ENCODE measurements around the gene E2F6. TPM values are rescaled to one million over a fixed set of nuclear protein-coding genes. Genes with fewer than 3 reads are reported as not detected.

E2F6 gene
- total RNA-seq, 1 donor from 2014 or later, result 22.1 TPM

DNA sequence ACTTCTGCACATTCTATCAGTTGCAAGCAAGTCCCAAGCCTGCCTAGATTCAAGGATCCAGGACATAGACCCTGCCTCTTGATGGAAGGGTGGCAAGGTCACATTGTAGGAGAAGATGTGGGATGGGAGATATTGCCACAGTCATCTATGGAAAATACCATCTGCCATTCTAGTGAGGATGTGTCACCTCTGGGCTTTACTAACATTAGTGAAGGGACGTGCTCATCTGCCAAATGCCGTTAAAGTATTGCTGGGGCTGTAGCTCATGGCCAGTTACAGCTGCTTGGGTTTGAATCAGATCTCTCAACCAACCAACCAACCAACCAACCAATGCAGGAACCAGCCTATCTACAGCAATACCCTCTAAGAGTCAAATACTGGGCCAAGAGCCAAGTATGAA lies 49.0 kb downstream of the E2F6 start:
- H3K9ac ChIP-seq (ENCODE audit: low read length), result no peak overlapping the region
- no peaks in the 10 kb centered on the region for H3K36me3 ChIP-seq (ENCODE audit: insufficient read depth, low read length)
- DNase-seq (ENCODE audit: low read depth) (no peak), FAIRE-seq (no peak)
- H3K4me1 ChIP-seq (ENCODE audit: insufficient read depth, low read length), result no peaks in the 10 kb centered on the region
- Mint-ChIP-seq H3K27ac (ENCODE audit: unreplicated experiment) (no peak overlapping the region), H3K4me3 (ENCODE audit: unreplicated experiment) (no peak overlapping the region), H3K9me3 (ENCODE audit: unreplicated experiment) (no peaks in the 10 kb centered on the region), H3K36me3 (ENCODE audit: low read depth, unreplicated experiment) (peaks cover 1% of the 10 kb centered on the region), H3K4me1 (ENCODE audit: low read depth, unreplicated experiment) (no peaks in the 10 kb centered on the region), H3K27me3 (ENCODE audit: low read depth, unreplicated experiment) (peaks cover 1% of the 10 kb centered on the region)
- no peak overlapping the region for H3K4me3 ChIP-seq (ENCODE audit: insufficient read depth, low read depth, low read length)
- no peaks in the 10 kb centered on the region for H3K27me3 ChIP-seq (ENCODE audit: insufficient read depth, low read length)
- no peak overlapping the region for H2AFZ ChIP-seq (ENCODE audit: low read depth, low read length)
- H3K9me3 ChIP-seq (ENCODE audit: insufficient read depth, low read depth, low read length), result peaks cover 8% of the 10 kb centered on the region
- H3K4me2 ChIP-seq (ENCODE audit: low read length), result no peak overlapping the region
- no peak overlapping the region for H3K27ac ChIP-seq (ENCODE audit: low read depth, low read length)
- TF ChIP-seq, protein P1, sequence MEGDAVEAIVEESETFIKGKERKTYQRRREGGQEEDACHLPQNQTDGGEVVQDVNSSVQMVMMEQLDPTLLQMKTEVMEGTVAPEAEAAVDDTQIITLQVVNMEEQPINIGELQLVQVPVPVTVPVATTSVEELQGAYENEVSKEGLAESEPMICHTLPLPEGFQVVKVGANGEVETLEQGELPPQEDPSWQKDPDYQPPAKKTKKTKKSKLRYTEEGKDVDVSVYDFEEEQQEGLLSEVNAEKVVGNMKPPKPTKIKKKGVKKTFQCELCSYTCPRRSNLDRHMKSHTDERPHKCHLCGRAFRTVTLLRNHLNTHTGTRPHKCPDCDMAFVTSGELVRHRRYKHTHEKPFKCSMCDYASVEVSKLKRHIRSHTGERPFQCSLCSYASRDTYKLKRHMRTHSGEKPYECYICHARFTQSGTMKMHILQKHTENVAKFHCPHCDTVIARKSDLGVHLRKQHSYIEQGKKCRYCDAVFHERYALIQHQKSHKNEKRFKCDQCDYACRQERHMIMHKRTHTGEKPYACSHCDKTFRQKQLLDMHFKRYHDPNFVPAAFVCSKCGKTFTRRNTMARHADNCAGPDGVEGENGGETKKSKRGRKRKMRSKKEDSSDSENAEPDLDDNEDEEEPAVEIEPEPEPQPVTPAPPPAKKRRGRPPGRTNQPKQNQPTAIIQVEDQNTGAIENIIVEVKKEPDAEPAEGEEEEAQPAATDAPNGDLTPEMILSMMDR (IDR thresholded peaks at IDR 0.05; ENCODE audit: insufficient read depth, low read depth, low read length), result no peak
- no peak for TF ChIP-seq EZH2 (IDR thresholded peaks at IDR 0.05; ENCODE audit: insufficient read depth, low read length)
- no peaks in the 10 kb centered on the region for H3K79me2 ChIP-seq (ENCODE audit: insufficient read depth, low read length)
- H4K20me1 ChIP-seq (ENCODE audit: insufficient read depth, low read length), result no peaks in the 10 kb centered on the region

DNA sequence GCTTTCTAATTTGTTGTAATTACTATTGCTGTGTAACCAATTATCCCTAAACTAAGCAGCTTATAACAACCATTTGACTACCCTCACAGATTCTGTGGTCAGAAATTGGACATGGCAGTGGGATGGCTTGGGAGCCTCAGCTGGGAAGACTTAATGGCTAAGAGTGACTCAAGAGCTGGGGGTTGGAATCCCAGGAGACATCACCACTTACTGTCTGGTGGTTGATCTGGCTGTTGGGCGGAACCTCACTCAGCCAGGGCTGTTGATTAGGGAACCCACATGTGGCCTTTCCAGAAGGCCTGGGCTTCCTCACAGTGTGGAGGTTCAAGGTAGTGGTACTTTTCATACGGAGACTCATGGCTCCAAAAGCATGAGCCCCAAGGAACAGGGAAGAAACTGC lies 49.8 kb downstream of the E2F6 start:
- Histone ChIP-seq H3K36me3 (ENCODE audit: insufficient read depth, low read length) (no peaks in the 10 kb centered on the region), H3K27ac (ENCODE audit: low read depth, low read length) (no peak overlapping the region), H3K9ac (ENCODE audit: low read length) (no peak overlapping the region), H3K79me2 (ENCODE audit: insufficient read depth, low read length) (no peaks in the 10 kb centered on the region), H3K4me2 (ENCODE audit: low read length) (no peak overlapping the region), H3K4me1 (ENCODE audit: insufficient read depth, low read length) (no peaks in the 10 kb centered on the region), H4K20me1 (ENCODE audit: insufficient read depth, low read length) (no peaks in the 10 kb centered on the region), H3K4me3 (ENCODE audit: insufficient read depth, low read depth, low read length) (no peak overlapping the region), H2AFZ (ENCODE audit: low read depth, low read length) (no peak overlapping the region), H3K9me3 (ENCODE audit: insufficient read depth, low read depth, low read length) (peaks cover 8% of the 10 kb centered on the region), H3K27me3 (ENCODE audit: insufficient read depth, low read length) (no peaks in the 10 kb centered on the region)
- no peak for DNase-seq (ENCODE audit: low read depth)
- Mint-ChIP-seq H3K4me3 (ENCODE audit: unreplicated experiment) (no peak overlapping the region), H3K27ac (ENCODE audit: unreplicated experiment) (no peak overlapping the region), H3K27me3 (ENCODE audit: low read depth, unreplicated experiment) (peaks cover 1% of the 10 kb centered on the region), H3K36me3 (ENCODE audit: low read depth, unreplicated experiment) (peaks cover 1% of the 10 kb centered on the region), H3K9me3 (ENCODE audit: unreplicated experiment) (no peaks in the 10 kb centered on the region), H3K4me1 (ENCODE audit: low read depth, unreplicated experiment) (no peaks in the 10 kb centered on the region)
- FAIRE-seq, result no peak
- no peak for TF ChIP-seq EZH2 (IDR thresholded peaks at IDR 0.05; ENCODE audit: insufficient read depth, low read length)
- TF ChIP-seq, protein P1 (IDR thresholded peaks at IDR 0.05; ENCODE audit: insufficient read depth, low read depth, low read length), result no peak

DNA sequence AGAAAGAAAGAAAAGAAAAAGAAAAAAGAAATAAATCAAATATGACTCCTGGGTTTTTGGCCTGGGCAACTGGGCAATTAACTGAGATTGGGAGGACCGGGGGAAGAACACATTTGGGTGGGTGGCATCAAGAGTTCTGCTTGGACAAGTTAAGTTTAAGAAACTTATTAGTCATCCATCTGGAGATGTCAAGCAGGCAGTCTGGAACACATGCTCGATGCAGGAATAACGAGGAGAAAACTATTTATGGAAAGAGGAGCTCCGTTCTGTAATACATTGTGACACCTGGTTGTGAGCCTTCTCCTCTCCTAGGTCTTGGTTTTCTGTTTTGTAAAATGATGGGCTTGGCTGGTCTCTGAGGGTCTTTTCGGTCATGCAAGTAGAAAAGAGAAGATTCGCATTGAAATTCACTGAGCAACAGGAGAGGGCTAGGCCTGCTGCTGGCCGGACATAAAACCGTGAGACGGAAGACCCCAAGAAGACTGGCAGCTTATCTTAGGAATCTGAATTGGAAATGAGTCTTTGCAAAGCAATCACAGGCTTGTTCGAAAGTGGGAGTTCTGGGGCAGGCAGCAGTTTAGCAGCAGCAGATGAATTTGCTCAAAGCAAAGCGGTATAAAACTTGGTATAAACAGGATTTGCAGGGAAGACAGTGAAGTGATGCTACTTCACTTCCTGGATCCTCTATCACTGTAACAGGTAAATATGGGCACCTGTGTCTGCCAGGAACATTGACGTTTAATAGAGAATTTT lies 51.4 kb downstream of the E2F6 start:
- Mint-ChIP-seq H3K4me3 (ENCODE audit: unreplicated experiment) (no peak overlapping the region), H3K9me3 (ENCODE audit: unreplicated experiment) (no peaks in the 10 kb centered on the region), H3K36me3 (ENCODE audit: low read depth, unreplicated experiment) (no peaks in the 10 kb centered on the region), H3K27ac (ENCODE audit: unreplicated experiment) (no peak overlapping the region), H3K4me1 (ENCODE audit: low read depth, unreplicated experiment) (peaks cover 9% of the 10 kb centered on the region), H3K27me3 (ENCODE audit: low read depth, unreplicated experiment) (peaks cover 1% of the 10 kb centered on the region)
- Histone ChIP-seq H3K9ac (ENCODE audit: low read length) (no peak overlapping the region), H3K27me3 (ENCODE audit: insufficient read depth, low read length) (no peaks in the 10 kb centered on the region), H3K4me1 (ENCODE audit: insufficient read depth, low read length) (no peaks in the 10 kb centered on the region), H3K4me3 (ENCODE audit: insufficient read depth, low read depth, low read length) (no peak overlapping the region), H3K27ac (ENCODE audit: low read depth, low read length) (no peak overlapping the region), H3K79me2 (ENCODE audit: insufficient read depth, low read length) (no peaks in the 10 kb centered on the region), H4K20me1 (ENCODE audit: insufficient read depth, low read length) (no peaks in the 10 kb centered on the region), H2AFZ (ENCODE audit: low read depth, low read length) (no peak overlapping the region), H3K9me3 (ENCODE audit: insufficient read depth, low read depth, low read length) (peaks cover 8% of the 10 kb centered on the region), H3K4me2 (ENCODE audit: low read length) (no peak overlapping the region), H3K36me3 (ENCODE audit: insufficient read depth, low read length) (no peaks in the 10 kb centered on the region)
- DNase-seq (ENCODE audit: low read depth), result no peak
- no peak for TF ChIP-seq EZH2 (IDR thresholded peaks at IDR 0.05; ENCODE audit: insufficient read depth, low read length)
- TF ChIP-seq, protein P1 (IDR thresholded peaks at IDR 0.05; ENCODE audit: insufficient read depth, low read depth, low read length), result no peak
- no peak for FAIRE-seq

Measured in astrocyte (in vitro differentiated cells and primary cell).